ENCODE results near the gene RBPMS2.
A peak's percentile ranks its signal among the peaks of the same experiment; 100 is the strongest.

Gene RBPMS2

GRCh38 chr15:64774037-64774628 lies 1.3 kb downstream of the RBPMS2 start:
- H3K4ac ChIP-seq (ENCODE audit: low read length), result peak overlapping the region; percentile 27
- H3K36me3 ChIP-seq (replicated peaks in 1 of 2; ENCODE audit: control insufficient read depth in 2 of 2, insufficient read depth in 2 of 2, low read length in 2 of 2), result no peaks in the 10 kb centered on the region
- no peaks in the 10 kb centered on the region for H3K9me3 ChIP-seq (replicated peaks in 1 of 2; ENCODE audit: control insufficient read depth in 2 of 2, insufficient read depth in 1 of 2, low read depth in 1 of 2, low read length in 2 of 2)
- H3K4me3 ChIP-seq (ENCODE audit: low read length in 2 of 2), result peak overlapping the region; percentile 77 to 88
- H2AK5ac ChIP-seq (ENCODE audit: low read depth, low read length), result peak overlapping the region; percentile 43
- H2BK12ac ChIP-seq (ENCODE audit: low read length), result no peak overlapping the region
- no peak overlapping the region for H2BK5ac ChIP-seq (ENCODE audit: low read length)
- H3K27me3 ChIP-seq (ENCODE audit: control insufficient read depth in 3 of 3, insufficient read depth in 3 of 3, low read depth in 1 of 3, low read length in 3 of 3), result peaks cover 0 to 35% (median 2%) of the 10 kb centered on the region in 3 experiments
- H3K79me1 ChIP-seq (ENCODE audit: low read depth, low read length), result no peaks in the 10 kb centered on the region
- H3K18ac ChIP-seq (ENCODE audit: low read length), result peak overlapping the region; percentile 75
- H3K27ac ChIP-seq (replicated peaks; ENCODE audit: low read length), result no peak overlapping the region
- H3K4me1 ChIP-seq (ENCODE audit: control insufficient read depth in 2 of 2, insufficient read depth in 1 of 2, low read depth in 1 of 2, low read length in 2 of 2), result peaks cover 8 to 14% of the 10 kb centered on the region in 2 donors
- no CpG with 5 or more reads among the region's 21 CpGs for WGBS, 2 donors (ENCODE audit: extremely low coverage in 2 of 2, insufficient read length in 2 of 2, insufficient replicate concordance in 1 of 2)
- no peak overlapping the region for H2BK120ac ChIP-seq (ENCODE audit: low read depth, low read length)
- no peak overlapping the region for H4K91ac ChIP-seq (ENCODE audit: low read depth, low read length, poor library complexity)
- peak overlapping the region; percentile 47 for H3K9ac ChIP-seq (ENCODE audit: low read depth, low read length, poor library complexity)
- H4K8ac ChIP-seq (ENCODE audit: low read depth, low read length), result no peak overlapping the region
- H3K14ac ChIP-seq (ENCODE audit: low read length), result no peak overlapping the region
- H3K4me2 ChIP-seq (ENCODE audit: insufficient read depth, low read length, poor library complexity, severe bottlenecking), result peak overlapping the region; percentile 72
- DNase-seq (ENCODE audit: low spot score), result no peak
- peak overlapping the region; percentile 95 for H2AFZ ChIP-seq (ENCODE audit: low read length)
- H2BK15ac ChIP-seq (ENCODE audit: low read length), result no peak overlapping the region
- H3K23ac ChIP-seq (ENCODE audit: low read depth, low read length, poor library complexity), result peak overlapping the region; percentile 6

- no peak for DNase-seq (ENCODE audit: low spot score)
- H3K27ac ChIP-seq (replicated peaks; ENCODE audit: low read length), result no peak overlapping the region
- H2BK120ac ChIP-seq (ENCODE audit: low read depth, low read length), result no peak overlapping the region
- no peak overlapping the region for H2AK5ac ChIP-seq (ENCODE audit: low read depth, low read length)
- H4K8ac ChIP-seq (ENCODE audit: low read depth, low read length), result no peak overlapping the region
- H2BK5ac ChIP-seq (ENCODE audit: low read length), result no peak overlapping the region
- H3K4me3 ChIP-seq (ENCODE audit: low read length in 2 of 2), result peak overlapping the region in 1 of 2 donors; percentile 77
- peaks cover 4 to 14% of the 10 kb centered on the region in 2 donors for H3K4me1 ChIP-seq (ENCODE audit: control insufficient read depth in 2 of 2, insufficient read depth in 1 of 2, low read depth in 1 of 2, low read length in 2 of 2)
- no peak overlapping the region for H3K23ac ChIP-seq (ENCODE audit: low read depth, low read length, poor library complexity)
- H2BK15ac ChIP-seq (ENCODE audit: low read length), result no peak overlapping the region
- no peak overlapping the region for H3K4ac ChIP-seq (ENCODE audit: low read length)
- H2BK12ac ChIP-seq (ENCODE audit: low read length), result no peak overlapping the region
- no peak overlapping the region for H3K14ac ChIP-seq (ENCODE audit: low read length)
- H3K27me3 ChIP-seq (ENCODE audit: control insufficient read depth in 3 of 3, insufficient read depth in 3 of 3, low read depth in 1 of 3, low read length in 3 of 3), result peaks cover 0 to 35% (median 2%) of the 10 kb centered on the region in 3 experiments
- no peak overlapping the region for H2AFZ ChIP-seq (ENCODE audit: low read length)
- no peak overlapping the region for H3K18ac ChIP-seq (ENCODE audit: low read length)
- WGBS, 2 donors (ENCODE audit: extremely low coverage in 2 of 2, insufficient read length in 2 of 2, insufficient replicate concordance in 1 of 2), result no CpG with 5 or more reads among the region's 2 CpGs
- H3K9me3 ChIP-seq (replicated peaks in 1 of 2; ENCODE audit: control insufficient read depth in 2 of 2, insufficient read depth in 1 of 2, low read depth in 1 of 2, low read length in 2 of 2), result no peaks in the 10 kb centered on the region
- no peak overlapping the region for H4K91ac ChIP-seq (ENCODE audit: low read depth, low read length, poor library complexity)
- no peaks in the 10 kb centered on the region for H3K36me3 ChIP-seq (replicated peaks in 1 of 2; ENCODE audit: control insufficient read depth in 2 of 2, insufficient read depth in 2 of 2, low read length in 2 of 2)
- H3K79me1 ChIP-seq (ENCODE audit: low read depth, low read length), result no peaks in the 10 kb centered on the region
- no peak overlapping the region for H3K4me2 ChIP-seq (ENCODE audit: insufficient read depth, low read length, poor library complexity, severe bottlenecking)
- H3K9ac ChIP-seq (ENCODE audit: low read depth, low read length, poor library complexity), result no peak overlapping the region
Measured at GRCh38 chr15:64773606-64774005, 1.8 kb downstream of the RBPMS2 start.

DNA sequence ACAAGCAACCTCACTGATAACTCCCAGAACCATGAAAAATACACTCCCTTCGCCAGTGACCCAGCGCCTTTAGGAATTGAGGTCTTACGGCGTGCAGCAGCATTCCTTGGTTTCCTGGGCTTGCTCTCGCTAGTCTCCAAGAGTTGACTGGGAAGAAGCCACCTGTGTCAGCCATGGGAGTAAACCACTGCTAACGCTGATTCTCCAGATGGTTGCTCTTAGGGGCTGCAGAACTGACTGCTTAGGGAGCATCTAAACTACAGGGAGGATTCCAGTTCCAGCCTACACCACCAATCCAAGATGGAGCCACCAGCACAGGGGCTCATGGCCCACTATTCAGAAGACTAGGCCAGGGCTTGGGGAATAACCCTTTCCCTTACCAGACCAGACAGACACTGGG lies 2.4 kb downstream of the RBPMS2 start:
- no CpG with 5 or more reads among the region's 6 CpGs for WGBS, 2 donors (ENCODE audit: extremely low coverage in 2 of 2, insufficient read length in 2 of 2, insufficient replicate concordance in 1 of 2)
- Histone ChIP-seq H3K18ac (ENCODE audit: low read length) (no peak overlapping the region), H3K14ac (ENCODE audit: low read length) (no peak overlapping the region), H3K79me1 (ENCODE audit: low read depth, low read length) (no peaks in the 10 kb centered on the region), H2BK15ac (ENCODE audit: low read length) (no peak overlapping the region), H2AFZ (ENCODE audit: low read length) (no peak overlapping the region), H3K23ac (ENCODE audit: low read depth, low read length, poor library complexity) (no peak overlapping the region), H3K4ac (ENCODE audit: low read length) (no peak overlapping the region), H3K36me3 (replicated peaks in 1 of 2; ENCODE audit: control insufficient read depth in 2 of 2, insufficient read depth in 2 of 2, low read length in 2 of 2) (no peaks in the 10 kb centered on the region), H2BK12ac (ENCODE audit: low read length) (no peak overlapping the region), H4K8ac (ENCODE audit: low read depth, low read length) (no peak overlapping the region), H2AK5ac (ENCODE audit: low read depth, low read length) (no peak overlapping the region), H2BK120ac (ENCODE audit: low read depth, low read length) (no peak overlapping the region), H3K4me1 (ENCODE audit: control insufficient read depth in 2 of 2, insufficient read depth in 1 of 2, low read depth in 1 of 2, low read length in 2 of 2) (peaks cover 4 to 14% of the 10 kb centered on the region in 2 donors), H4K91ac (ENCODE audit: low read depth, low read length, poor library complexity) (no peak overlapping the region), H3K9me3 (replicated peaks in 1 of 2; ENCODE audit: control insufficient read depth in 2 of 2, insufficient read depth in 1 of 2, low read depth in 1 of 2, low read length in 2 of 2) (no peaks in the 10 kb centered on the region), H3K4me2 (ENCODE audit: insufficient read depth, low read length, poor library complexity, severe bottlenecking) (no peak overlapping the region), H3K9ac (ENCODE audit: low read depth, low read length, poor library complexity) (no peak overlapping the region), H3K27me3 (ENCODE audit: control insufficient read depth in 3 of 3, insufficient read depth in 3 of 3, low read depth in 1 of 3, low read length in 3 of 3) (peaks cover 0 to 35% (median 2%) of the 10 kb centered on the region in 3 experiments), H3K4me3 (ENCODE audit: low read length in 2 of 2) (no peak overlapping the region), H3K27ac (replicated peaks; ENCODE audit: low read length) (no peak overlapping the region), H2BK5ac (ENCODE audit: low read length) (no peak overlapping the region)
- DNase-seq (ENCODE audit: low spot score), result no peak

DNA sequence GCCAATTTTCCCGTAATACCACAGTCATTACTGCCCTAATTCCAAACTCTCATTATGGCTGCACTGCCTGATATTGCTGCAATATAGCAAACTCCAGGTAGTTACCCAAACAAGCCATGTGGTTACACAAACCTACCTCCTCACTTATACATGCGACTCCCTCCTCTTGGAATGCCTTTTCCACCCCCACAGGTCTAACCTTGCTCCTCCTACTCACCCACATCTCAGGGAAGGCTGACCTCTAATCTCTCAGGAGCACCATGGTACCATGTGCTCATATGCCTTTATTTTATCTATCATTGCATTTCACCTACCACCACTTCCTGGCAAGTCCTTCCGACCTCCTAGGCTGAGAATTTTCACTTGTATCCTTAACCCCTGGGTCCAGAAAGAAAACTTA lies 2.9 kb downstream of the RBPMS2 start:
- Histone ChIP-seq H3K4ac (ENCODE audit: low read length) (no peak overlapping the region), H4K8ac (ENCODE audit: low read depth, low read length) (no peak overlapping the region), H3K27me3 (ENCODE audit: control insufficient read depth in 3 of 3, insufficient read depth in 3 of 3, low read depth in 1 of 3, low read length in 3 of 3) (peaks cover 0 to 32% (median 2%) of the 10 kb centered on the region in 3 experiments), H3K4me1 (ENCODE audit: control insufficient read depth in 2 of 2, insufficient read depth in 1 of 2, low read depth in 1 of 2, low read length in 2 of 2) (peaks cover 4 to 14% of the 10 kb centered on the region in 2 donors), H3K27ac (replicated peaks; ENCODE audit: low read length) (no peak overlapping the region), H3K23ac (ENCODE audit: low read depth, low read length, poor library complexity) (no peak overlapping the region), H3K14ac (ENCODE audit: low read length) (no peak overlapping the region), H2BK120ac (ENCODE audit: low read depth, low read length) (no peak overlapping the region), H3K9me3 (replicated peaks in 1 of 2; ENCODE audit: control insufficient read depth in 2 of 2, insufficient read depth in 1 of 2, low read depth in 1 of 2, low read length in 2 of 2) (no peaks in the 10 kb centered on the region), H2AFZ (ENCODE audit: low read length) (no peak overlapping the region), H3K36me3 (replicated peaks in 1 of 2; ENCODE audit: control insufficient read depth in 2 of 2, insufficient read depth in 2 of 2, low read length in 2 of 2) (no peaks in the 10 kb centered on the region), H4K91ac (ENCODE audit: low read depth, low read length, poor library complexity) (no peak overlapping the region), H3K4me3 (ENCODE audit: low read length in 2 of 2) (no peak overlapping the region), H2BK5ac (ENCODE audit: low read length) (no peak overlapping the region), H2AK5ac (ENCODE audit: low read depth, low read length) (no peak overlapping the region), H3K18ac (ENCODE audit: low read length) (no peak overlapping the region), H3K79me1 (ENCODE audit: low read depth, low read length) (no peaks in the 10 kb centered on the region), H3K9ac (ENCODE audit: low read depth, low read length, poor library complexity) (no peak overlapping the region), H2BK15ac (ENCODE audit: low read length) (no peak overlapping the region), H2BK12ac (ENCODE audit: low read length) (no peak overlapping the region), H3K4me2 (ENCODE audit: insufficient read depth, low read length, poor library complexity, severe bottlenecking) (no peak overlapping the region)
- no CpG with 5 or more reads among the region's 3 CpGs for WGBS, 2 donors (ENCODE audit: extremely low coverage in 2 of 2, insufficient read length in 2 of 2, insufficient replicate concordance in 1 of 2)
- no peak for DNase-seq (ENCODE audit: low spot score)

All from neuronal stem cell (in vitro differentiated cells).